ENCODE data around the gene LSM3.

Gene LSM3

DNA sequence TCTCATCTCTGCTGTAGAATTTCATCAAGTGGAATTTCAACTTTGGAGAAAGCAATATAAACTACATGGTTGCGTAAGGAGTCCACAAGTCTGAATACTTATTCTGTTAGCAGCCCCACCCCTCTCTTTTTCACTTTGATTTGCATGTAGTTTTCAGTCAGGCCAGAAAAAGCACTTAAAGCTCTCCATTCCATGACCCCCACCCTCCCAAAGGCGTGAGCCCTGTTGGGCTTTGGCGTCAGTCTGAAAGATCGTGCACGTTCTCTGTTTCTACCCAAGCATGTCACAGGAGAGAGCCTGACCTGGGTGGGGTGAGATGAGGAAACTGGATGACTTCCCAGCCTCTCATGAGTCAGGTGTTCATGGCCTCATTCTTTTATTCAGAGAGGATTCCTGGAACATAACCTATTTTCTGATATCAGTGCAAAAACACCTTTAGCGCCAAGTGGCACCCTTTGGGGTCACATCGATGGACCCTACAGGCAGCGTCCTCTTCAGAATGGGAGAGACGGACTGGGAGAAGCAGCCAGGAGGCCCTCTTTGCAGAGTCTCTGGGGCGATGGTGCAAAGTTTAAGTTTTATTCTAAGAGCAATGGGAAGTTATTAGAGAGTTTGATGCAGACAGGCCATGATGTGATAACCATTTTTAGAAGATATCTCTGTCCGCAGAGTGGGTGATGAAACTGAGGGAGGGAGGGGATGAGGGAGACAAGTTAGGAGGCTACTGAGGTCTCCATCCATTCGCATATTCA is 55.8 kb downstream of the LSM3 start:
- H3K4me1 ChIP-seq = no peaks in the 10 kb centered on the region
- no peaks in the 10 kb centered on the region for H3K9me3 ChIP-seq
- DNase-seq = no peak
- H3K27me3 ChIP-seq = no peaks in the 10 kb centered on the region
- no peaks in the 10 kb centered on the region for H3K36me3 ChIP-seq
- TF ChIP-seq, protein P1, sequence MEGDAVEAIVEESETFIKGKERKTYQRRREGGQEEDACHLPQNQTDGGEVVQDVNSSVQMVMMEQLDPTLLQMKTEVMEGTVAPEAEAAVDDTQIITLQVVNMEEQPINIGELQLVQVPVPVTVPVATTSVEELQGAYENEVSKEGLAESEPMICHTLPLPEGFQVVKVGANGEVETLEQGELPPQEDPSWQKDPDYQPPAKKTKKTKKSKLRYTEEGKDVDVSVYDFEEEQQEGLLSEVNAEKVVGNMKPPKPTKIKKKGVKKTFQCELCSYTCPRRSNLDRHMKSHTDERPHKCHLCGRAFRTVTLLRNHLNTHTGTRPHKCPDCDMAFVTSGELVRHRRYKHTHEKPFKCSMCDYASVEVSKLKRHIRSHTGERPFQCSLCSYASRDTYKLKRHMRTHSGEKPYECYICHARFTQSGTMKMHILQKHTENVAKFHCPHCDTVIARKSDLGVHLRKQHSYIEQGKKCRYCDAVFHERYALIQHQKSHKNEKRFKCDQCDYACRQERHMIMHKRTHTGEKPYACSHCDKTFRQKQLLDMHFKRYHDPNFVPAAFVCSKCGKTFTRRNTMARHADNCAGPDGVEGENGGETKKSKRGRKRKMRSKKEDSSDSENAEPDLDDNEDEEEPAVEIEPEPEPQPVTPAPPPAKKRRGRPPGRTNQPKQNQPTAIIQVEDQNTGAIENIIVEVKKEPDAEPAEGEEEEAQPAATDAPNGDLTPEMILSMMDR (IDR thresholded peaks at IDR 0.05; ENCODE audit: low read depth, low read length) = no peak
- no peak overlapping the region for H3K4me3 ChIP-seq (ENCODE audit: low read depth, low read length)

DNA sequence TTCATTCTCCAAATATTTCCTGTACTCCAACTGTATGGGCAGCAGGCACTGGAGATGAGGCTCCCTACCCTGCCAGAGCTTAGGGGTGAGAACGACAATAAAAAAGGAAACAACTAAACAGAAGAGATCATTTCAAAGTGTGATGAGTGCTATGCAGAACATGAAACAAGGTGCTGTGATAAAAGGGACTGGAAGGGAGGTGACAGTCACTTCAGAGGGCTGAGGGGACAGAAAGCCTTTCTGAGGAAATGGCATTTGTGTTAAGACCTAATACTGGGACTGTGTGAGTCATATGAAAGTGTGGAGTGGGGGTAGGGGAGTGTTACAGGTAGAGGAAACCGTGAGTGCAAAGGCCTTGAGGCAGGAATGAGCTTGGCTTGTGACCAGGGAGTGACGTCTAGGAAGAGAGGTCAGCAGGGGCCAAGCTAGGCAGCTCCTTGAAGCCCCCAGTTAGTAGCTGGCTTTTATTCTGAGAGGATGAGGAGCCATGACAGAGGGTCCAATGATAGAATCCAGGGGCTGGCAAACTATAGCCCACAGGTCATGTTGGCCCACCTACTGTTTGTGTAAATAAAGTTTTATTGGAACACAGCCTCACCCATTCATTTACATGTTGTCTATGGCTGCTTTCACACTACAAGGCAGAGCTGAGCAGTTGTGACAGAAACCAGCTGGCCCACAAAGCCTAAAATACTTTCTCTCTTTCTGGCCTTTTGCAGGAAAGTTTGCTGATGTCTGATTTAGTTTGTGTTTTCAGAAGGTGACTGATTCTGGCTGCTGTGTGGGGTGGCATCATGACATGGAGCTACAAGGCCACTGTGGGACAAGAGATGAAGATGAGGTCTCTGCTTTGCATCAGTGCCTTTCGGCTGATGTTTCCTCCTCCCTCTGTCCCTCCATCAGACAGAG is 56.6 kb downstream of the LSM3 start:
- Histone ChIP-seq H3K4me3 (ENCODE audit: low read depth, low read length) (no peak overlapping the region), H3K4me1 (no peaks in the 10 kb centered on the region), H3K27me3 (no peaks in the 10 kb centered on the region), H3K36me3 (no peaks in the 10 kb centered on the region), H3K9me3 (no peaks in the 10 kb centered on the region)
- DNase-seq = no peak
- TF ChIP-seq, protein P1 (IDR thresholded peaks at IDR 0.05; ENCODE audit: low read depth, low read length) = no peak

DNA sequence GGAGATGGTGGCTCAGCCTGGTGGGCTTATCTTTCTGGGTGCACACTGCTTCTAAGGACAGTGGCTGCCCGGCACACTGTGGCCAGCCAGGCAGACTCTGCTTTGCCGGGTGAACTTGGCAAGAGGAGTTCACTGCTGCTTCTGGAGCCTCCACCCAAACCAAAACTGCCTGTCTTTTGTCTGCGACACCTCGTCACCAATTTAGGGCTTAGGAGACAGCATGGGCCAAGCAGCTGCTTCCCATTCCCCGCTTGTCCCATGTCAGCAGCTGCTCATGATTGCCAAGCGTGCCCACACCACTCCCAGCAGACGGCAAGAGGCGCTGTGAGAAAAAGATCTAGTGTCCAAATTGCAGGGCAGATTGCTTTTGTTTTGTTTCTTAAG is 57.3 kb downstream of the LSM3 start:
- Histone ChIP-seq H3K9me3 (no peaks in the 10 kb centered on the region), H3K36me3 (no peaks in the 10 kb centered on the region), H3K4me1 (no peaks in the 10 kb centered on the region), H3K4me3 (ENCODE audit: low read depth, low read length) (no peak overlapping the region), H3K27me3 (no peaks in the 10 kb centered on the region)
- TF ChIP-seq, protein P1 (IDR thresholded peaks at IDR 0.05; ENCODE audit: low read depth, low read length) = no peak
- no peak for DNase-seq

DNA sequence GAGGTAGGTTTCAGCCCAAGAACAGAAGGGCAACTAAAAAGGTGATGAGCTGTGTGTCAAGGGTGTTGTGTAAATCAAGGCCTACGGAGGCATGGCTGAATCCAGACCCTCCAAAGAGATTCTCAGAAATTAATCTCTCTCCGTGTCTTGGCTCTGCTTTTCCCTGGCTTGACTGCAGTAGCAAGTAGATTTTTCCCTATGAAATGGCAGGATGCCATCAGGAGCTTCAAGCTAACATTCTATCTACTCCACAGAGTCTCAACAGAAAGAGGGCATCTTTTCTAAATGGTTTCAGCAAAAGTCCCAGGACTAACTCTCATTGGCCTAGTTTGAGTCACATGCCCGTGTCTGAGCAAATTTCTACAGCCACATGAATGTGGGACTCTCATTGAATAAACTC is 58.3 kb downstream of the LSM3 start:
- TF ChIP-seq, protein P1 (IDR thresholded peaks at IDR 0.05; ENCODE audit: low read depth, low read length) = no peak
- no peaks in the 10 kb centered on the region for H3K27me3 ChIP-seq
- no peak overlapping the region for H3K4me3 ChIP-seq (ENCODE audit: low read depth, low read length)
- no peaks in the 10 kb centered on the region for H3K4me1 ChIP-seq
- H3K9me3 ChIP-seq = no peaks in the 10 kb centered on the region
- no peak for DNase-seq
- H3K36me3 ChIP-seq = no peaks in the 10 kb centered on the region

DNA sequence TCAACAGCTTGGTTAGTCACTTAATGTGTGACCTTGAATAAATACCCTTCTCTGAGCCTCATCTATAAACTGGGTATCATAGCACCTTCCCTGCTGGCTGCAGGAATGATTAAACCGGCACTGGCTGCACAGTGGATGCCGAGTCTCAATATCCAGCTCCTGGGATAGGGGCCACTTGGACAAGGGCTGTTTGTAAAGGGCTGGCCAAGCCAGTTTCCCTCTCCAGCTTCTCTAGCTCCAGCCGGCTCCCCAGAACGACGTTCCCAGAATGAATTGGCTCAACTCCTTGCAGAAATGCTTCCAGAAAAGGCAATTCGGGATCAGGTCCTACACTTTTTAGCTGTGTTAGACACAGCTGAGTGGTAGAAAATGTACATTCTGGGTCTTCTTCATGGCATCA is 58.8 kb downstream of the LSM3 start:
- no peak for DNase-seq
- Histone ChIP-seq H3K9me3 (no peaks in the 10 kb centered on the region), H3K4me1 (no peaks in the 10 kb centered on the region), H3K27me3 (no peaks in the 10 kb centered on the region), H3K36me3 (no peaks in the 10 kb centered on the region), H3K4me3 (ENCODE audit: low read depth, low read length) (no peak overlapping the region)
- TF ChIP-seq, protein P1 (IDR thresholded peaks at IDR 0.05; ENCODE audit: low read depth, low read length) = no peak

DNA sequence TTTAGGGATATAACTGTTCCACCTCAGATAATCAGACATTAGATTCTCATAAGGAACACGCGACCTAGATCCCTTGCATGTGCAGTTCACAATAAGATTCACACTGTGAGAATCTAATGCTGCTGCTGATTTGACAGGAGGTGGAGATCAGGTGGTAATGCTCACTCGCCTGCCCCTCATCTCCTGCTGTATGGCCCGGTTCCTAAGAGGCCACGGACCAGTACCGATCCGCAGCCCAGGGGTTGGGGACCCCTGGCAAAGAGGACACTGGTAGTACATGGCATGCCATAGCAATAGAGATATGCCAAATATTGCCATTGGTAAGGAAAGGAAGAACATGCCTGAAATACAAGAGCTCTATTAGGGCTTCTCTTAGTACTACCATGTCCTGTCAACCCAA is 59.7 kb downstream of the LSM3 start:
- TF ChIP-seq, protein P1 (IDR thresholded peaks at IDR 0.05; ENCODE audit: low read depth, low read length) = no peak
- no peaks in the 10 kb centered on the region for H3K4me1 ChIP-seq
- no peaks in the 10 kb centered on the region for H3K27me3 ChIP-seq
- DNase-seq = no peak
- no peak overlapping the region for H3K4me3 ChIP-seq (ENCODE audit: low read depth, low read length)
- no peaks in the 10 kb centered on the region for H3K36me3 ChIP-seq
- no peaks in the 10 kb centered on the region for H3K9me3 ChIP-seq
